Erythroblast (primary cell): ENCODE measurements around the gene ADK.

ENCODE experiments used
- GATA1 ChIP-seq: IDR thresholded peaks from 2 replicates; pipeline ENCODE4 v1.6.1; 2011; ENCODE audit warnings: low read depth, mild to moderate bottlenecking, control low read depth, low read length, moderate library complexity
- POLR2A ChIP-seq: IDR thresholded peaks from 2 replicates; pipeline ENCODE4 v1.6.1; 2011; ENCODE audit warnings: mild to moderate bottlenecking, low read length

DNA sequence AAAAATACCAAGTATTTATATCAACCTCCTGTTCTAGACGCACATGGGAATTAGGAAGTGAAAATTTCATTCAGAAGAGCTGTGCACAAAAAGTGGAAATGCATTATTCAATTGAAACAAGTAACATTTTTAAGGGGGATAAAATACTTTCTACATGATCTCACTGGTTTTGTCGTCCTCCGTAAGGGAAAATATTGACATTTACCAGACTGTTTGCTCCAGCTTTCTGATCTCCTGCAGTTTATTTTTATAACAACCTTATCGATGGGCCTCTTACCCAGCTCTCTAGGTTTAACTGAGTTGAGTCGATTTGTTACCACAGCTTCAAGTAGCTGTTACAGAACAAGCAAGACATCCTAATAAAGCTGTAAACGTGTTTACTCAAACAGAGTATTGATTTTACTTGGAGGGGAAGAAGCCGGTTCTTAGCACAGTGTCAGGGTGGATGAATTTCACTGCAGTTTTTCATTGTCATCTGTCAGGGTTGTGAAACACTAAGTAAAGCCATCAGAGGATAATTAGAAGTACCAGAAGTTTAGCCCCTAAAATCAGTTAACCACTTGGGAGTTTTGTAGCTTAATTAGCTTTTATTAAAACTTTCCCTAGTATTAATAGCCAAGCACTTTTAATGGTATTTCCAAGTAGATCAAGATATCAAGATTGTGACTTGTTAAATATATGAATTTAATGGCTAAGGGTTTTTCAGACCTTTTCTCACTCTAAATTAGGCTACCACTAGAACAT lies 532.8 kb downstream of the ADK start:
- no peak for TF ChIP-seq POLR2A
- no peak for TF ChIP-seq GATA1
